CD4-positive, CD25-positive, alpha-beta regulatory T cell (primary cell): ENCODE data around the gene SEC23A. TPM values are rescaled to one million over a fixed set of nuclear protein-coding genes. Genes with fewer than 3 reads are reported as not detected.

Experiments
- ATAC-seq, 2 donors: fragments of 150-1000 bp; cut with Tn5 transposase; one replicate each; pipeline ENCODE4 v1.10.0; 2021; ENCODE audit warnings: low read depth in 2 of 2, moderate number of reproducible peaks in 2 of 2, moderate library complexity in 1 of 2
- DNase-seq, 3 donors: peaks; one replicate each; pipeline versions ENCODE4 v3.0.0 to v3.0.0-alpha.2; 2012 to 2022; ENCODE audit warnings: mixed read lengths in 1 of 3
- H3K27ac ChIP-seq: one replicate; pipeline ENCODE4 v1.7.0; 2013; ENCODE audit warnings: mild to moderate bottlenecking, low read length; ENCODE audit not compliant: insufficient read depth, poor library complexity, severe bottlenecking
- H3K27me3 ChIP-seq: one replicate; pipeline ENCODE4 v1.7.0; 2013; ENCODE audit warnings: low read length; ENCODE audit not compliant: control insufficient read depth, insufficient read depth
- H3K36me3 ChIP-seq: one replicate; pipeline ENCODE4 v1.7.0; 2013; ENCODE audit warnings: mild to moderate bottlenecking, low read length, moderate library complexity; ENCODE audit not compliant: control insufficient read depth, insufficient read depth
- H3K4me1 ChIP-seq: 2 replicates; pipeline ENCODE4 v1.7.0; 2013; ENCODE audit warnings: mild to moderate bottlenecking, low read length; ENCODE audit not compliant: insufficient read depth, control insufficient read depth, poor library complexity, severe bottlenecking
- H3K4me3 ChIP-seq: one replicate; pipeline ENCODE4 v1.7.0; 2013; ENCODE audit warnings: low read depth, mild to moderate bottlenecking, low read length, moderate library complexity
- H3K9me3 ChIP-seq, 2 experiments: 1 replicate in 1 of 2; 2 replicates in 1 of 2; pipeline ENCODE4 v1.7.0; 2013; ENCODE audit warnings: low read length in 2 of 2, mild to moderate bottlenecking in 1 of 2, moderate library complexity in 1 of 2; ENCODE audit not compliant: control insufficient read depth in 2 of 2
- H3K27ac Mint-ChIP-seq, 3 donors: one replicate each; pipeline ENCODE4 v1.8.0; 2020 to 2022; ENCODE audit warnings: mild to moderate bottlenecking in 3 of 3, mixed read lengths in 3 of 3, moderate library complexity in 2 of 3
- H3K27me3 Mint-ChIP-seq: one replicate; pipeline ENCODE4 v1.8.0; 2022; ENCODE audit warnings: mild to moderate bottlenecking, mixed read lengths
- H3K36me3 Mint-ChIP-seq: one replicate; pipeline ENCODE4 v1.8.0; 2020; ENCODE audit warnings: mixed read lengths
- H3K4me1 Mint-ChIP-seq, 4 donors: one replicate each; pipeline ENCODE4 v1.8.0; 2020 to 2022; ENCODE audit warnings: mixed read lengths in 4 of 4, mild to moderate bottlenecking in 1 of 4
- H3K4me3 Mint-ChIP-seq, 4 donors: one replicate each; pipeline ENCODE4 v1.8.0; 2020 to 2022; ENCODE audit warnings: mild to moderate bottlenecking in 4 of 4, mixed read lengths in 4 of 4, moderate library complexity in 3 of 4
- H3K9me3 Mint-ChIP-seq, 7 donors: one replicate each; pipeline ENCODE4 v1.8.0; 2020 to 2022; ENCODE audit warnings: mixed read lengths in 7 of 7, mild to moderate bottlenecking in 3 of 7, moderate library complexity in 2 of 7
- polyA plus RNA-seq, 4 donors: library from polyadenylated mRNA; unstranded; fragments of 300-500 nt; fragmentation: Illumina TruSeq; gene quantifications; one replicate each; pipeline ENCODE4 v1.2.3, GENCODE V29; 2021
- total RNA-seq: library from RNA; stranded (reverse); gene quantifications from one replicate; pipeline ENCODE4 v1.2.3, GENCODE V29; 2022

Gene SEC23A
- total and polyA plus RNA-seq, 5 donors from 2014 or later: 29.5 to 64.5 (median 40.4) TPM

GRCh38 chr14:39038542-39038941, 64.5 kb downstream of the SEC23A start:
- no peaks in the 10 kb centered on the region for H3K9me3 ChIP-seq
- no peak overlapping the region for H3K4me3 ChIP-seq
- H3K4me1 Mint-ChIP-seq: peaks cover 0 to 7% (median 5%) of the 10 kb centered on the region in 4 donors
- no peak overlapping the region for H3K4me3 Mint-ChIP-seq
- peaks cover 23% of the 10 kb centered on the region for H3K36me3 Mint-ChIP-seq
- no peaks in the 10 kb centered on the region for H3K27me3 ChIP-seq
- no peak for ATAC-seq
- H3K4me1 ChIP-seq: no peaks in the 10 kb centered on the region
- no peaks in the 10 kb centered on the region for H3K9me3 Mint-ChIP-seq
- peak in 1 of 3 donors; percentile 26 for DNase-seq
- no peaks in the 10 kb centered on the region for H3K27me3 Mint-ChIP-seq
- no peak overlapping the region for H3K27ac ChIP-seq
- H3K36me3 ChIP-seq: peaks cover 76% of the 10 kb centered on the region
- no peak overlapping the region for H3K27ac Mint-ChIP-seq

GRCh38 chr14:39036760-39037159, 66.3 kb downstream of the SEC23A start:
- Mint-ChIP-seq H3K9me3 (no peaks in the 10 kb centered on the region), H3K27me3 (no peaks in the 10 kb centered on the region), H3K36me3 (peaks cover 19% of the 10 kb centered on the region), H3K27ac (no peak overlapping the region), H3K4me1 (peaks cover 0 to 7% (median 5%) of the 10 kb centered on the region in 4 donors), H3K4me3 (no peak overlapping the region)
- H3K27ac ChIP-seq: no peak overlapping the region
- H3K27me3 ChIP-seq: no peaks in the 10 kb centered on the region
- ATAC-seq (no peak), DNase-seq (no peak)
- H3K4me1 ChIP-seq: no peaks in the 10 kb centered on the region
- no peak overlapping the region for H3K4me3 ChIP-seq
- no peaks in the 10 kb centered on the region for H3K9me3 ChIP-seq
- peaks cover 71% of the 10 kb centered on the region for H3K36me3 ChIP-seq

GRCh38 chr14:39035336-39035735, 67.7 kb downstream of the SEC23A start:
- Mint-ChIP-seq H3K27ac (no peak overlapping the region), H3K27me3 (no peaks in the 10 kb centered on the region), H3K9me3 (no peaks in the 10 kb centered on the region), H3K4me3 (no peak overlapping the region), H3K36me3 (peaks cover 27% of the 10 kb centered on the region), H3K4me1 (peaks cover 0 to 10% (median 6%) of the 10 kb centered on the region in 4 donors)
- no peaks in the 10 kb centered on the region for H3K27me3 ChIP-seq
- H3K4me3 ChIP-seq: no peak overlapping the region
- DNase-seq: no peak
- H3K9me3 ChIP-seq: no peaks in the 10 kb centered on the region
- H3K36me3 ChIP-seq: peaks cover 71% of the 10 kb centered on the region
- H3K4me1 ChIP-seq: no peaks in the 10 kb centered on the region
- no peak for ATAC-seq
- H3K27ac ChIP-seq: no peak overlapping the region

GRCh38 chr14:39034481-39035296, 68.3 kb downstream of the SEC23A start:
- Histone ChIP-seq H3K4me1 (no peaks in the 10 kb centered on the region), H3K4me3 (no peak overlapping the region), H3K27me3 (no peaks in the 10 kb centered on the region), H3K9me3 (no peaks in the 10 kb centered on the region), H3K27ac (no peak overlapping the region), H3K36me3 (peaks cover 71% of the 10 kb centered on the region)
- H3K9me3 Mint-ChIP-seq: no peaks in the 10 kb centered on the region
- DNase-seq: no peak
- no peak for ATAC-seq
- peaks cover 33% of the 10 kb centered on the region for H3K36me3 Mint-ChIP-seq
- no peaks in the 10 kb centered on the region for H3K27me3 Mint-ChIP-seq
- no peak overlapping the region for H3K27ac Mint-ChIP-seq
- H3K4me1 Mint-ChIP-seq: peaks cover 0 to 11% (median 6%) of the 10 kb centered on the region in 4 donors
- no peak overlapping the region for H3K4me3 Mint-ChIP-seq

GRCh38 chr14:39033371-39033770, 69.7 kb downstream of the SEC23A start:
- Mint-ChIP-seq H3K9me3 (no peaks in the 10 kb centered on the region), H3K4me1 (peaks cover 6 to 8% (median 7%) of the 10 kb centered on the region in 4 donors), H3K27me3 (no peaks in the 10 kb centered on the region), H3K4me3 (no peak overlapping the region), H3K36me3 (peaks cover 27% of the 10 kb centered on the region), H3K27ac (no peak overlapping the region)
- Histone ChIP-seq H3K4me3 (no peak overlapping the region), H3K27ac (no peak overlapping the region), H3K27me3 (no peaks in the 10 kb centered on the region), H3K36me3 (peaks cover 59% of the 10 kb centered on the region), H3K4me1 (no peaks in the 10 kb centered on the region), H3K9me3 (no peaks in the 10 kb centered on the region)
- DNase-seq (no peak), ATAC-seq (no peak)

- no peak for DNase-seq
- no peaks in the 10 kb centered on the region for H3K9me3 Mint-ChIP-seq
- H3K4me1 Mint-ChIP-seq: peaks cover 4 to 10% (median 8%) of the 10 kb centered on the region in 4 donors
- H3K4me1 ChIP-seq: no peaks in the 10 kb centered on the region
- H3K27ac ChIP-seq: no peak overlapping the region
- ATAC-seq: no peak
- H3K4me3 ChIP-seq: no peak overlapping the region
- H3K9me3 ChIP-seq: no peaks in the 10 kb centered on the region
- no peak overlapping the region for H3K27ac Mint-ChIP-seq
- H3K36me3 Mint-ChIP-seq: peaks cover 22% of the 10 kb centered on the region
- no peak overlapping the region for H3K4me3 Mint-ChIP-seq
- no peaks in the 10 kb centered on the region for H3K27me3 Mint-ChIP-seq
- H3K36me3 ChIP-seq: peaks cover 31% of the 10 kb centered on the region
- H3K27me3 ChIP-seq: no peaks in the 10 kb centered on the region
These were observed 72.8 kb downstream of the SEC23A start for GRCh38 chr14:39030209-39030608.

GRCh38 chr14:39029789-39030188, 73.2 kb downstream of the SEC23A start:
- no peaks in the 10 kb centered on the region for H3K4me1 ChIP-seq
- no peaks in the 10 kb centered on the region for H3K9me3 Mint-ChIP-seq
- no peak overlapping the region for H3K27ac ChIP-seq
- H3K9me3 ChIP-seq: no peaks in the 10 kb centered on the region
- ATAC-seq (no peak), DNase-seq (no peak)
- no peak overlapping the region for H3K4me3 ChIP-seq
- H3K4me3 Mint-ChIP-seq: no peak overlapping the region
- no peaks in the 10 kb centered on the region for H3K27me3 Mint-ChIP-seq
- H3K27me3 ChIP-seq: no peaks in the 10 kb centered on the region
- peaks cover 4 to 10% (median 8%) of the 10 kb centered on the region in 4 donors for H3K4me1 Mint-ChIP-seq
- H3K27ac Mint-ChIP-seq: no peak overlapping the region
- peaks cover 29% of the 10 kb centered on the region for H3K36me3 ChIP-seq
- peaks cover 22% of the 10 kb centered on the region for H3K36me3 Mint-ChIP-seq

- peaks cover 22% of the 10 kb centered on the region for H3K36me3 Mint-ChIP-seq
These were observed 74.4 kb downstream of the SEC23A start for GRCh38 chr14:39028620-39029019.

More at GRCh38 chr14:39028620-39029019, 74.4 kb downstream of the SEC23A start:
- H3K4me1 ChIP-seq: no peaks in the 10 kb centered on the region
- Mint-ChIP-seq H3K27me3 (no peaks in the 10 kb centered on the region), H3K4me1 (peaks cover 4 to 8% (median 6%) of the 10 kb centered on the region in 4 donors), H3K9me3 (no peaks in the 10 kb centered on the region), H3K27ac (no peak overlapping the region), H3K4me3 (no peak overlapping the region)
- no peaks in the 10 kb centered on the region for H3K9me3 ChIP-seq
- no peaks in the 10 kb centered on the region for H3K27me3 ChIP-seq
- DNase-seq (no peak), ATAC-seq (no peak)
- H3K27ac ChIP-seq: no peak overlapping the region
- H3K4me3 ChIP-seq: no peak overlapping the region
- peaks cover 25% of the 10 kb centered on the region for H3K36me3 ChIP-seq
